Endothelial cell of umbilical vein (primary cell): ENCODE measurements around the gene PFKP. TPM values are rescaled to one million over a fixed set of nuclear protein-coding genes. Genes with fewer than 3 reads are reported as not detected.

Experiments
- BruUV-seq: library from RNA; stranded (reverse); fragments of 400-500 nt; replicated peaks from 2 replicates; lab custom pipeline; 2021; lab: Mats Ljungman, UMichigan
- CTCF ChIA-PET: fragments of 300-600, 350-600 bp; sonication (Branson Sonifier 250); formaldehyde crosslinking; loops from one replicate; lab custom pipeline; 2021; ENCODE audit warnings: antibody characterized with exemption, inconsistent platforms; lab: Charles Lee
- POLR2A ChIA-PET: fragments of 300-600, 350-600 bp; sonication (Branson Sonifier 250); formaldehyde crosslinking; loops from one replicate; lab custom pipeline; 2021; ENCODE audit warnings: antibody characterized with exemption, inconsistent platforms; lab: Charles Lee
- DNase-seq: peaks from one replicate; pipeline ENCODE4 v3.0.0-alpha.2; 2011; ENCODE audit warnings: low read depth, low spot score
- FAIRE-seq: peaks from 2 replicates; lab custom pipeline; 2011; peaks lifted over from hg19 to GRCh38; lab: Jason Lieb, UNC
- H2AFZ ChIP-seq: 2 replicates; pipeline ENCODE4 v1.6.0; 2012; ENCODE audit warnings: low read depth, low read length, control low read depth, inconsistent platforms
- H3K27ac ChIP-seq: 2 replicates; pipeline ENCODE4 v1.5.1; 2011; ENCODE audit warnings: low read depth, mild to moderate bottlenecking, control low read depth, low read length, moderate library complexity; ENCODE audit not compliant: insufficient read depth
- H3K27me3 ChIP-seq, 2 experiments: 2 replicates each; pipeline versions ENCODE4 v1.6.0 to v1.6.1; 2011; ENCODE audit warnings: low read length in 2 of 2, mixed read lengths in 1 of 2; ENCODE audit not compliant: control insufficient read depth in 2 of 2, insufficient read depth in 2 of 2
- H3K36me3 ChIP-seq, 2 experiments: 2 replicates in 1 of 2; 3 replicates in 1 of 2; pipeline ENCODE4 v1.5.1; 2011; ENCODE audit warnings: low read length in 2 of 2, mild to moderate bottlenecking in 1 of 2, moderate library complexity in 1 of 2; ENCODE audit not compliant: control insufficient read depth in 2 of 2, insufficient read depth in 2 of 2; ENCODE audit errors: extremely low read depth in 1 of 2
- H3K4me1 ChIP-seq: 3 replicates; pipeline ENCODE4 v1.5.1; 2011; ENCODE audit warnings: mild to moderate bottlenecking, low read length; ENCODE audit not compliant: control insufficient read depth, insufficient read depth; ENCODE audit errors: extremely low read depth
- H3K4me2 ChIP-seq: 2 replicates; pipeline ENCODE4 v1.6.1; 2011; ENCODE audit warnings: low read length, control low read depth, mixed read lengths; ENCODE audit not compliant: insufficient read depth
- H3K4me3 ChIP-seq, 3 experiments: fragments of 200-600 bp in 1 of 3; sonication (generic), shearing (Covaris generic) in 1 of 3; replicated peaks in 1 of 3; 2 replicates each; pipeline ENCODE4 v1.5.1; 2011 to 2016; ENCODE audit warnings: control low read depth in 3 of 3, low read length in 3 of 3, mild to moderate bottlenecking in 2 of 3, inconsistent platforms in 1 of 3, low read depth in 1 of 3, moderate library complexity in 1 of 3; ENCODE audit not compliant: insufficient read depth in 1 of 3
- H3K79me2 ChIP-seq: 2 replicates; pipeline ENCODE4 v1.6.0; 2012; ENCODE audit warnings: low read length, inconsistent platforms; ENCODE audit not compliant: control insufficient read depth, insufficient read depth
- H3K9ac ChIP-seq: replicated peaks from 2 replicates; pipeline ENCODE3; 2011; ENCODE audit warnings: low read length, control low read depth; ENCODE audit not compliant: insufficient read depth; ENCODE audit errors: extremely low read depth
- H3K9me1 ChIP-seq: replicated peaks from 3 replicates; pipeline ENCODE4 v1.6.0; 2011; ENCODE audit warnings: mild to moderate bottlenecking, low read length; ENCODE audit not compliant: control insufficient read depth, insufficient read depth; ENCODE audit errors: extremely low read depth
- H3K9me3 ChIP-seq: replicated peaks from 2 replicates; pipeline ENCODE4 v1.5.1; 2012; ENCODE audit warnings: low read length, inconsistent platforms; ENCODE audit not compliant: control insufficient read depth, insufficient read depth
- H4K20me1 ChIP-seq: replicated peaks from 2 replicates; pipeline ENCODE3; 2011; ENCODE audit warnings: mild to moderate bottlenecking, low read length; ENCODE audit not compliant: control insufficient read depth, insufficient read depth; ENCODE audit errors: extremely low read depth
- EZH2 ChIP-seq: IDR thresholded peaks from 2 replicates; pipeline ENCODE4 v1.6.1; 2012; ENCODE audit warnings: borderline replicate concordance, low read depth, mild to moderate bottlenecking, moderate library complexity, low read length, inconsistent platforms; ENCODE audit not compliant: severe bottlenecking
- FOS ChIP-seq: IDR thresholded peaks from 2 replicates; pipeline ENCODE4 v1.6.1; 2011; ENCODE audit warnings: mild to moderate bottlenecking, low read length, moderate library complexity, borderline replicate concordance; ENCODE audit not compliant: insufficient read depth
- GATA2 ChIP-seq: IDR thresholded peaks from 2 replicates; pipeline ENCODE4 v1.7.0; 2011; ENCODE audit warnings: low read depth, mild to moderate bottlenecking, moderate library complexity, mixed read lengths, low read length; ENCODE audit not compliant: insufficient read length, insufficient read depth
- JUN ChIP-seq: IDR thresholded peaks from 2 replicates; pipeline ENCODE4 v1.6.1; 2011; ENCODE audit warnings: borderline replicate concordance, low read depth; ENCODE audit not compliant: insufficient read length, insufficient read depth
- MYC ChIP-seq: IDR thresholded peaks from one replicate; pipeline ENCODE4 v1.6.1; 2011; ENCODE audit warnings: mild to moderate bottlenecking, low read depth, low read length
- POLR2A ChIP-seq: IDR thresholded peaks from 2 replicates; pipeline ENCODE4 v1.6.1; 2012; ENCODE audit warnings: low read depth, mild to moderate bottlenecking, control low read depth, low read length
- POLR2AphosphoS5 ChIP-seq: IDR thresholded peaks from 2 replicates; pipeline ENCODE4 v1.6.1; 2012; ENCODE audit warnings: low read depth, mild to moderate bottlenecking, control low read depth, low read length, moderate library complexity; ENCODE audit not compliant: insufficient read depth
- dilution Hi-C: fragments of 300-500 bp; cut with MboI; formaldehyde crosslinking; loops from one replicate; pipeline ENCODE4 v1.15.0; 2019; ENCODE audit warnings: low sequenced_read_pairs; ENCODE audit not compliant: extremely low pct_ligation_motif_present
- intact Hi-C: fragments of 100-400 bp; cut with micrococcal nuclease; formaldehyde crosslinking; loops from one replicate; pipeline ENCODE4 v1.10.0; 2022
- polyA plus RNA-seq, 4 experiments: library from polyadenylated mRNA; depleted of rRNA in 3 of 4; stranded (reverse) in 3 of 4; unstranded in 1 of 4; fragments of >200 nt; gene quantifications; 2 replicates each; pipeline versions ENCODE4 v1.2.1 to v1.2.3, GENCODE V29; 2011 to 2012; ENCODE audit warnings: missing spikeins in 1 of 4
- total RNA-seq: library from RNA; stranded (reverse); gene quantifications from 2 replicates; pipeline ENCODE4 v1.2.3, GENCODE V29; 2021
- TF ChIP-seq, protein P1 (sequence below), 2 donors: IDR thresholded peaks; 1 replicate in 1 of 2; 2 replicates in 1 of 2; pipeline ENCODE4 v1.5.1; 2011; ENCODE audit warnings: low read length in 2 of 2, mild to moderate bottlenecking in 2 of 2, moderate library complexity in 2 of 2, control low read depth in 1 of 2, inconsistent platforms in 1 of 2, low read depth in 1 of 2; ENCODE audit not compliant: insufficient read depth in 1 of 2; ENCODE audit errors: extremely low read depth in 1 of 2
- TF ChIP-seq, protein P2 (sequence below): IDR thresholded peaks from 2 replicates; pipeline ENCODE4 v1.6.1; 2011; ENCODE audit not compliant: insufficient read depth, insufficient read length

Gene PFKP
- total and polyA plus RNA-seq, 2 donors (not counting 3 experiments of a cell fraction or from before 2014, with no cell fraction given) = 185 to 359 TPM

DNA sequence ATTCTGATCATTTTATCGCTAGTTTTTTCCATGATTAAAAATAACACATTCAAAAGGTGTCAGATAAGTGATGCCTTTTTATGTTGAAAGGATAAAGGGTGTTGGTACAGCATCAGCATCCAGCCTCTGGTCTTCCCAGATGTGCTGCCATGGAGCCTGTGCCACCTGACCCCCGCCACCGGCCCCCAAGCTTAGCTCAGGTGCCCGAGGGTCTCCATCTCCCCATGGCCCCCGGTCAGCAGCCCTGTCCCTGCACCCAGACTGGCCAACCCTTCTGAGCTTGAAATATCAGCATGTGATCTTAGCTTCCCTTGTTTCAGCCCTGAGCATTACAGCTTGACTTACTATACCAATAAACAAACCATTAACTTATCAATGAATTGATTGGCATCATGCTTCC is 24.6 kb downstream of the PFKP start:
- no peak for FAIRE-seq
- Histone ChIP-seq H4K20me1 (no peaks in the 10 kb centered on the region), H3K4me2 (peak overlapping the region; percentile 75), H3K27me3 (no peaks in the 10 kb centered on the region), H3K4me3 (no peak overlapping the region), H3K9me3 (no peaks in the 10 kb centered on the region), H3K36me3 (peaks cover 0 to 8% of the 10 kb centered on the region in 2 experiments), H2AFZ (no peak overlapping the region), H3K9ac (peak overlapping the region; percentile 52), H3K4me1 (peaks cover 78% of the 10 kb centered on the region), H3K9me1 (no peaks in the 10 kb centered on the region), H3K79me2 (peaks cover 70% of the 10 kb centered on the region), H3K27ac (peak overlapping the region; percentile 97)
- ChIA-PET POLR2A (no interaction called here), CTCF (interaction anchor here (1.0 to 2.0 kb wide), 3 partner anchors 9 to 20 kb away, joined by 3 to 14 read pairs (median 6); no protein-coding TSS in a partner anchor)
- intact Hi-C loops (loop anchor here (1.0 to 10.0 kb wide), 2 partner anchors 21 to 1683 kb away; no protein-coding TSS in a partner anchor), dilution Hi-C loops (no loop called here)
- TF ChIP-seq POLR2AphosphoS5 = no peak
- TF ChIP-seq MYC = no peak
- TF ChIP-seq, protein P1, sequence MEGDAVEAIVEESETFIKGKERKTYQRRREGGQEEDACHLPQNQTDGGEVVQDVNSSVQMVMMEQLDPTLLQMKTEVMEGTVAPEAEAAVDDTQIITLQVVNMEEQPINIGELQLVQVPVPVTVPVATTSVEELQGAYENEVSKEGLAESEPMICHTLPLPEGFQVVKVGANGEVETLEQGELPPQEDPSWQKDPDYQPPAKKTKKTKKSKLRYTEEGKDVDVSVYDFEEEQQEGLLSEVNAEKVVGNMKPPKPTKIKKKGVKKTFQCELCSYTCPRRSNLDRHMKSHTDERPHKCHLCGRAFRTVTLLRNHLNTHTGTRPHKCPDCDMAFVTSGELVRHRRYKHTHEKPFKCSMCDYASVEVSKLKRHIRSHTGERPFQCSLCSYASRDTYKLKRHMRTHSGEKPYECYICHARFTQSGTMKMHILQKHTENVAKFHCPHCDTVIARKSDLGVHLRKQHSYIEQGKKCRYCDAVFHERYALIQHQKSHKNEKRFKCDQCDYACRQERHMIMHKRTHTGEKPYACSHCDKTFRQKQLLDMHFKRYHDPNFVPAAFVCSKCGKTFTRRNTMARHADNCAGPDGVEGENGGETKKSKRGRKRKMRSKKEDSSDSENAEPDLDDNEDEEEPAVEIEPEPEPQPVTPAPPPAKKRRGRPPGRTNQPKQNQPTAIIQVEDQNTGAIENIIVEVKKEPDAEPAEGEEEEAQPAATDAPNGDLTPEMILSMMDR (IDR thresholded peaks at IDR 0.05; ENCODE audit: extremely low read depth in 1 of 2, insufficient read depth in 1 of 2, low read depth in 1 of 2, low read length in 2 of 2) = no peak
- TF ChIP-seq JUN = no peak
- TF ChIP-seq EZH2 = no peak
- no peak for TF ChIP-seq GATA2
- TF ChIP-seq FOS = no peak
- TF ChIP-seq POLR2A = no peak
- TF ChIP-seq, protein P2, sequence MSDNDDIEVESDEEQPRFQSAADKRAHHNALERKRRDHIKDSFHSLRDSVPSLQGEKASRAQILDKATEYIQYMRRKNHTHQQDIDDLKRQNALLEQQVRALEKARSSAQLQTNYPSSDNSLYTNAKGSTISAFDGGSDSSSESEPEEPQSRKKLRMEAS = no peak
- DNase-seq = no peak
- no TSS peak for BruUV-seq
